Tibial artery (tissue), 4 donors: ENCODE results near the gene RFXANK.

Experiments
- DNase-seq, 2 donors: peaks; one replicate each; pipeline ENCODE4 v3.0.0-alpha.2; 2019
- H3K27ac ChIP-seq, 2 donors: fragments of 200-600 bp; sonication (generic) in 1 of 2; 1 replicate in 1 of 2; 2 replicates in 1 of 2; pipeline ENCODE4 v1.5.1; 2018 to 2019; ENCODE audit warnings: mild to moderate bottlenecking in 1 of 2
- H3K27me3 ChIP-seq, 2 donors: fragments of 200-600 bp; sonication (generic) in 1 of 2; one replicate each; pipeline versions ENCODE4 v1.5.1 to v1.6.0; 2016 to 2019
- H3K36me3 ChIP-seq, 3 donors: fragments of 200-600 bp; sonication (generic) in 2 of 3; one replicate each; pipeline ENCODE4 v1.5.1; 2016 to 2019; ENCODE audit warnings: mild to moderate bottlenecking in 2 of 3
- H3K4me1 ChIP-seq, 4 donors: fragments of 200-600 bp; sonication (generic) in 2 of 4; 1 replicate in 3 of 4; 2 replicates in 1 of 4; pipeline ENCODE4 v1.5.1; 2016 to 2019
- H3K4me3 ChIP-seq, 2 donors: fragments of 200-600 bp; sonication (generic) in 1 of 2; 1 replicate in 1 of 2; 2 replicates in 1 of 2; pipeline ENCODE4 v1.5.1; 2018 to 2019; ENCODE audit warnings: mild to moderate bottlenecking in 2 of 2
- H3K9me3 ChIP-seq, 3 donors: fragments of 200-600 bp; sonication (generic) in 1 of 3; one replicate each; pipeline ENCODE4 v1.5.1; 2016 to 2019
- CTCF ChIP-seq, 2 experiments: fragments of 200-600 bp in 1 of 2; fragments of 450-650 bp in 1 of 2; IDR thresholded peaks; one replicate each; pipeline ENCODE4 v1.5.1; 2017 to 2019; ENCODE audit warnings: antibody characterized with exemption in 2 of 2, mild to moderate bottlenecking in 1 of 2, moderate library complexity in 1 of 2
- intact Hi-C: fragments of 100-400 bp; cut with DNase I; formaldehyde crosslinking; loops from one replicate; pipeline ENCODE4 v1.15.0; 2023; ENCODE audit warnings: low total_unique reads

RFXANK gene

GRCh38 chr19:19238126-19238894, 46.3 kb downstream of the RFXANK start:
- intact Hi-C loops = no loop called here
- peaks cover 0 to 47% of the 10 kb centered on the region in 2 donors for H3K27me3 ChIP-seq

GRCh38 chr19:19239675-19240074, 47.6 kb downstream of the RFXANK start:
- Histone ChIP-seq H3K36me3 (no peaks in the 10 kb centered on the region), H3K27me3 (peaks cover 0 to 50% of the 10 kb centered on the region in 2 donors), H3K9me3 (peaks cover 6 to 20% (median 8%) of the 10 kb centered on the region in 3 donors), H3K27ac (no peak overlapping the region), H3K4me3 (no peak overlapping the region), H3K4me1 (no peaks in the 10 kb centered on the region)
- no peak for DNase-seq
- TF ChIP-seq CTCF (IDR thresholded peaks at IDR 0.05) = no peak
- intact Hi-C loops = no loop called here

More at GRCh38 chr19:19238126-19238894, 46.3 kb downstream of the RFXANK start:
- no peak overlapping the region for H3K4me3 ChIP-seq
- no peak for TF ChIP-seq CTCF (IDR thresholded peaks at IDR 0.05)
- H3K36me3 ChIP-seq = no peaks in the 10 kb centered on the region
- no peak overlapping the region for H3K27ac ChIP-seq
- no peaks in the 10 kb centered on the region for H3K4me1 ChIP-seq
- DNase-seq = no peak
- peaks cover 8 to 34% (median 22%) of the 10 kb centered on the region in 3 donors for H3K9me3 ChIP-seq

- Histone ChIP-seq H3K27me3 (peaks cover 0 to 54% of the 10 kb centered on the region in 2 donors), H3K27ac (no peak overlapping the region), H3K9me3 (peaks cover 0 to 12% (median under 1%) of the 10 kb centered on the region in 3 donors), H3K36me3 (no peaks in the 10 kb centered on the region), H3K4me3 (no peak overlapping the region), H3K4me1 (no peaks in the 10 kb centered on the region)
- no peak for TF ChIP-seq CTCF (IDR thresholded peaks at IDR 0.05)
- intact Hi-C loops = no loop called here
- DNase-seq = no peak
These were observed 48.4 kb downstream of the RFXANK start for GRCh38 chr19:19240476-19240875.

- H3K4me3 ChIP-seq = no peak overlapping the region
- intact Hi-C loops = no loop called here
- DNase-seq = no peak
These were observed 58.2 kb downstream of the RFXANK start for GRCh38 chr19:19250196-19250801.

More at GRCh38 chr19:19250196-19250801, 58.2 kb downstream of the RFXANK start:
- Histone ChIP-seq H3K4me1 (no peaks in the 10 kb centered on the region), H3K36me3 (no peaks in the 10 kb centered on the region), H3K27ac (no peak overlapping the region), H3K9me3 (no peaks in the 10 kb centered on the region), H3K27me3 (peaks cover 0 to 42% of the 10 kb centered on the region in 2 donors)
- TF ChIP-seq CTCF (IDR thresholded peaks at IDR 0.05) = no peak
